A673 (cell line): ENCODE results near the gene RAB21.

Source experiments
- EZH2 ChIP-seq: fragments of 200-600 bp; sonication (generic); IDR thresholded peaks from 2 replicates; pipeline ENCODE4 v1.6.1; 2017; ENCODE audit warnings: borderline replicate concordance, low read depth, mild to moderate bottlenecking, mixed read lengths, antibody characterized with exemption, low read length; ENCODE audit not compliant: poor library complexity, severe bottlenecking
- TF ChIP-seq, protein P1 (sequence below): fragments of 300-800, 200-600 bp; sonication (generic); conservative IDR thresholded peaks from 2 replicates; pipeline ENCODE4 v1.5.1; 2017; ENCODE audit warnings: low read depth, mild to moderate bottlenecking, antibody characterized with exemption, low read length, moderate library complexity, mixed read lengths

DNA sequence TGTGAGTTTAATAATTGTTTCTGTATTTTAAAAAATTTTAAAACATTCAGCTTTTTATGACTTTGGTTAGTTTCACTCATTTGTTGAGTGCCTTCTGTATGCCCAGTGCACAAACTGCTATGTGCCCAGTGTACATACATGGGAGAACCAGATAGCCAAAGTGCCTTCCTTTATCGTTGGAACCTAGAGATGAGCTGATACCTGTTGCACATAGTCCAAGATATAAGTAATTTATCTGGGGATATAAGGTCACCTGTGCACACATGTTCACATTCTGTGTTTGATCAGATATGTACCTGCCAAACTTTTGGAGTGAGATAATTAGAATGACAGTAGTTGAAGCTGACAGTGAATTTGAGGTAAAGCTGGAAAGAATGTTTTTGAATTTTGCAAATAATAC is 37.9 kb downstream of the RAB21 start:
- TF ChIP-seq, protein P1, sequence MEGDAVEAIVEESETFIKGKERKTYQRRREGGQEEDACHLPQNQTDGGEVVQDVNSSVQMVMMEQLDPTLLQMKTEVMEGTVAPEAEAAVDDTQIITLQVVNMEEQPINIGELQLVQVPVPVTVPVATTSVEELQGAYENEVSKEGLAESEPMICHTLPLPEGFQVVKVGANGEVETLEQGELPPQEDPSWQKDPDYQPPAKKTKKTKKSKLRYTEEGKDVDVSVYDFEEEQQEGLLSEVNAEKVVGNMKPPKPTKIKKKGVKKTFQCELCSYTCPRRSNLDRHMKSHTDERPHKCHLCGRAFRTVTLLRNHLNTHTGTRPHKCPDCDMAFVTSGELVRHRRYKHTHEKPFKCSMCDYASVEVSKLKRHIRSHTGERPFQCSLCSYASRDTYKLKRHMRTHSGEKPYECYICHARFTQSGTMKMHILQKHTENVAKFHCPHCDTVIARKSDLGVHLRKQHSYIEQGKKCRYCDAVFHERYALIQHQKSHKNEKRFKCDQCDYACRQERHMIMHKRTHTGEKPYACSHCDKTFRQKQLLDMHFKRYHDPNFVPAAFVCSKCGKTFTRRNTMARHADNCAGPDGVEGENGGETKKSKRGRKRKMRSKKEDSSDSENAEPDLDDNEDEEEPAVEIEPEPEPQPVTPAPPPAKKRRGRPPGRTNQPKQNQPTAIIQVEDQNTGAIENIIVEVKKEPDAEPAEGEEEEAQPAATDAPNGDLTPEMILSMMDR, result no peak
- TF ChIP-seq EZH2, result no peak
